Activated naive CD8-positive, alpha-beta T cell (primary cell): Measurements from ENCODE around the gene RPL35.

Experiments
- H3K27ac Mint-ChIP-seq: one replicate; pipeline ENCODE4 v1.8.0; 2021; ENCODE audit warnings: mixed read lengths
- H3K27me3 Mint-ChIP-seq: one replicate; pipeline ENCODE4 v1.8.0; 2021; ENCODE audit warnings: mixed read lengths
- H3K36me3 Mint-ChIP-seq: one replicate; pipeline ENCODE4 v1.8.0; 2021; ENCODE audit warnings: mixed read lengths
- H3K4me1 Mint-ChIP-seq: one replicate; pipeline ENCODE4 v1.8.0; 2021; ENCODE audit warnings: low read depth, mixed read lengths
- H3K4me3 Mint-ChIP-seq: one replicate; pipeline ENCODE4 v1.8.0; 2021; ENCODE audit warnings: mild to moderate bottlenecking, mixed read lengths
- H3K9me3 Mint-ChIP-seq: one replicate; pipeline ENCODE4 v1.8.0; 2021; ENCODE audit warnings: low read depth, mixed read lengths

Gene RPL35

GRCh38 chr9:124861342-124862229 lies at the start of gene RPL35, which contains the start of gene ARPC5L:
TSS of gene RPL35 (minus strand) at chr9:124861957. CDS start at chr9:124861912, 45 bp downstream.
TSS of gene ARPC5L (plus strand) at chr9:124862130. CDS start at chr9:124869291, 7,161 bp downstream.
- H3K27ac Mint-ChIP-seq: peak within 1 kb of the TSS; percentile 96
- peak within 1 kb of the TSS; percentile 95 for H3K4me3 Mint-ChIP-seq
- peaks cover 31% of the 10 kb centered on the region for H3K4me1 Mint-ChIP-seq
- no peaks in the 10 kb centered on the region for H3K9me3 Mint-ChIP-seq
- H3K36me3 Mint-ChIP-seq: peaks cover 18% of the 10 kb centered on the region
- no peaks in the 10 kb centered on the region for H3K27me3 Mint-ChIP-seq

GRCh38 chr9:124908098-124908497 lies 46.3 kb upstream of the RPL35 start:
- no peaks in the 10 kb centered on the region for H3K4me1 Mint-ChIP-seq
- no peak overlapping the region for H3K4me3 Mint-ChIP-seq
- H3K27ac Mint-ChIP-seq: no peak overlapping the region
- H3K9me3 Mint-ChIP-seq: no peaks in the 10 kb centered on the region
- H3K27me3 Mint-ChIP-seq: peaks cover 2% of the 10 kb centered on the region
- H3K36me3 Mint-ChIP-seq: peaks cover 38% of the 10 kb centered on the region

GRCh38 chr9:124906966-124907365 lies 45.2 kb upstream of the RPL35 start:
- Mint-ChIP-seq H3K9me3 (no peaks in the 10 kb centered on the region), H3K36me3 (peaks cover 38% of the 10 kb centered on the region), H3K4me3 (no peak overlapping the region), H3K27me3 (peaks cover 4% of the 10 kb centered on the region), H3K27ac (no peak overlapping the region), H3K4me1 (no peaks in the 10 kb centered on the region)

- no peaks in the 10 kb centered on the region for H3K9me3 Mint-ChIP-seq
- H3K27me3 Mint-ChIP-seq: peaks cover 4% of the 10 kb centered on the region
- H3K4me3 Mint-ChIP-seq: no peak overlapping the region
- peaks cover 6% of the 10 kb centered on the region for H3K4me1 Mint-ChIP-seq
- H3K27ac Mint-ChIP-seq: no peak overlapping the region
- peaks cover 23% of the 10 kb centered on the region for H3K36me3 Mint-ChIP-seq
Measured at GRCh38 chr9:124899845-124900244, 38.1 kb upstream of the RPL35 start.

- Mint-ChIP-seq H3K4me1 (peaks cover 10% of the 10 kb centered on the region), H3K36me3 (peaks cover 22% of the 10 kb centered on the region), H3K9me3 (no peaks in the 10 kb centered on the region), H3K4me3 (no peak overlapping the region), H3K27ac (no peak overlapping the region), H3K27me3 (no peaks in the 10 kb centered on the region)
Measured at GRCh38 chr9:124897570-124898460, 36.1 kb upstream of the RPL35 start.

- Mint-ChIP-seq H3K27ac (no peak overlapping the region), H3K9me3 (no peaks in the 10 kb centered on the region), H3K4me1 (peaks cover 10% of the 10 kb centered on the region), H3K4me3 (no peak overlapping the region), H3K36me3 (peaks cover 28% of the 10 kb centered on the region), H3K27me3 (peaks cover 3% of the 10 kb centered on the region)
Measured at GRCh38 chr9:124894741-124895170, 33.0 kb upstream of the RPL35 start.

- Mint-ChIP-seq H3K9me3 (no peaks in the 10 kb centered on the region), H3K36me3 (peaks cover 32% of the 10 kb centered on the region)
Measured at GRCh38 chr9:124894035-124894740, 32.4 kb upstream of the RPL35 start.

GRCh38 chr9:124890179-124890578 lies 28.4 kb upstream of the RPL35 start:
- peaks cover 6% of the 10 kb centered on the region for H3K4me1 Mint-ChIP-seq
- no peak overlapping the region for H3K4me3 Mint-ChIP-seq
- H3K27me3 Mint-ChIP-seq: peaks cover 9% of the 10 kb centered on the region
- H3K9me3 Mint-ChIP-seq: no peaks in the 10 kb centered on the region
- H3K36me3 Mint-ChIP-seq: peaks cover 42% of the 10 kb centered on the region
- no peak overlapping the region for H3K27ac Mint-ChIP-seq

More at GRCh38 chr9:124894035-124894740, 32.4 kb upstream of the RPL35 start:
- no peak overlapping the region for H3K27ac Mint-ChIP-seq
- peaks cover 5% of the 10 kb centered on the region for H3K27me3 Mint-ChIP-seq
- peaks cover 10% of the 10 kb centered on the region for H3K4me1 Mint-ChIP-seq
- H3K4me3 Mint-ChIP-seq: no peak overlapping the region

- Mint-ChIP-seq H3K4me1 (no peaks in the 10 kb centered on the region), H3K9me3 (no peaks in the 10 kb centered on the region), H3K36me3 (peaks cover 46% of the 10 kb centered on the region), H3K27ac (no peak overlapping the region), H3K4me3 (no peak overlapping the region), H3K27me3 (peaks cover 9% of the 10 kb centered on the region)
Measured at GRCh38 chr9:124889006-124889405, 27.2 kb upstream of the RPL35 start.

GRCh38 chr9:124887832-124888231 lies 26.1 kb upstream of the RPL35 start:
- Mint-ChIP-seq H3K27ac (no peak overlapping the region), H3K9me3 (no peaks in the 10 kb centered on the region), H3K4me3 (no peak overlapping the region), H3K4me1 (no peaks in the 10 kb centered on the region), H3K36me3 (peaks cover 43% of the 10 kb centered on the region), H3K27me3 (peaks cover 9% of the 10 kb centered on the region)

GRCh38 chr9:124886866-124887492 lies 25.2 kb upstream of the RPL35 start:
- Mint-ChIP-seq H3K27ac (no peak overlapping the region), H3K9me3 (no peaks in the 10 kb centered on the region), H3K27me3 (peaks cover 9% of the 10 kb centered on the region), H3K4me1 (no peaks in the 10 kb centered on the region), H3K4me3 (no peak overlapping the region), H3K36me3 (peaks cover 40% of the 10 kb centered on the region)

GRCh38 chr9:124886461-124886860 lies 24.7 kb upstream of the RPL35 start:
- no peaks in the 10 kb centered on the region for H3K4me1 Mint-ChIP-seq
- H3K9me3 Mint-ChIP-seq: no peaks in the 10 kb centered on the region
- no peak overlapping the region for H3K4me3 Mint-ChIP-seq
- peaks cover 9% of the 10 kb centered on the region for H3K27me3 Mint-ChIP-seq
- peaks cover 40% of the 10 kb centered on the region for H3K36me3 Mint-ChIP-seq
- no peak overlapping the region for H3K27ac Mint-ChIP-seq

GRCh38 chr9:124885551-124885950 lies 23.8 kb upstream of the RPL35 start:
- Mint-ChIP-seq H3K4me1 (no peaks in the 10 kb centered on the region), H3K9me3 (no peaks in the 10 kb centered on the region), H3K4me3 (no peak overlapping the region), H3K27ac (no peak overlapping the region), H3K27me3 (peaks cover 8% of the 10 kb centered on the region), H3K36me3 (peaks cover 32% of the 10 kb centered on the region)

GRCh38 chr9:124884376-124884775 lies 22.6 kb upstream of the RPL35 start:
- peaks cover 25% of the 10 kb centered on the region for H3K36me3 Mint-ChIP-seq
- no peaks in the 10 kb centered on the region for H3K9me3 Mint-ChIP-seq
- H3K4me3 Mint-ChIP-seq: no peak overlapping the region
- peaks cover 4% of the 10 kb centered on the region for H3K27me3 Mint-ChIP-seq
- H3K4me1 Mint-ChIP-seq: no peaks in the 10 kb centered on the region
- no peak overlapping the region for H3K27ac Mint-ChIP-seq
